K562 (cell line): ENCODE measurements around the gene PDGFA. TPM values are rescaled to one million over a fixed set of nuclear protein-coding genes. Genes with fewer than 3 reads are reported as not detected.

ENCODE experiments used
- ATAC-seq: fragments of 200-7000 bp; cut with Tn5 transposase; 3 replicates; pipeline ENCODE4 v1.9.1; 2020; ENCODE audit warnings: moderate library complexity
- BruUV-seq: library from RNA; stranded (reverse); fragments of 400-500 nt; replicated peaks from 2 replicates; lab custom pipeline; 2021; lab: Mats Ljungman, UMichigan
- CTCF ChIA-PET: fragments of 300-600 bp; formaldehyde crosslinking; extraction: SDS; loops from one replicate; lab custom pipeline; 2021; ENCODE audit warnings: low intra/inter-chr PET ratio; lab: Yijun Ruan, JAX
- POLR2A ChIA-PET: fragments of 300-600, 350-650 bp; sonication (Branson Sonifier 250); formaldehyde crosslinking; extraction: SDS; loops from one replicate; lab custom pipeline; 2021; ENCODE audit warnings: antibody characterized with exemption, inconsistent platforms; lab: Yijun Ruan, JAX
- DNase-seq, 4 experiments: peaks; one replicate each; pipeline versions ENCODE4 v3.0.0 to v3.0.0-alpha.2; 2011 to 2018; ENCODE audit warnings: low spot score in 3 of 4, mixed read lengths in 3 of 4; ENCODE audit errors: extremely low read depth in 1 of 4
- FAIRE-seq: peaks from 2 replicates; lab custom pipeline; 2011; peaks lifted over from hg19 to GRCh38; lab: Jason Lieb, UNC
- H2AFZ ChIP-seq: 2 replicates; pipeline ENCODE4 v1.6.0; 2011; ENCODE audit warnings: low read depth, low read length, control low read depth, inconsistent platforms
- H3K27ac ChIP-seq: fragments of 200-600 bp; 3 replicates; pipeline ENCODE4 v1.8.0; 2011; ENCODE audit warnings: low read depth, mild to moderate bottlenecking, control low read depth, inconsistent platforms, low read length, moderate library complexity, mixed read lengths; ENCODE audit errors: extremely low read depth
- H3K27me3 ChIP-seq, 2 experiments: fragments of 300-600 bp in 1 of 2; 2 replicates in 1 of 2; 3 replicates in 1 of 2; pipeline versions ENCODE4 v1.6.0 to v1.8.0; 2011; ENCODE audit warnings: inconsistent platforms in 2 of 2, low read length in 2 of 2, mild to moderate bottlenecking in 1 of 2, mixed read lengths in 1 of 2, moderate library complexity in 1 of 2; ENCODE audit not compliant: control insufficient read depth in 2 of 2, insufficient read depth in 2 of 2
- H3K36me3 ChIP-seq: fragments of 300-600 bp; 3 replicates; pipeline ENCODE4 v1.8.0; 2011; ENCODE audit warnings: mild to moderate bottlenecking, low read length, inconsistent platforms; ENCODE audit not compliant: control insufficient read depth, insufficient read depth
- H3K4me1 ChIP-seq, 2 experiments: fragments of 200-600 bp in 1 of 2; replicated peaks in 1 of 2; 2 replicates in 1 of 2; 3 replicates in 1 of 2; pipeline versions ENCODE4 v1.5.1 to v1.8.0; 2011; ENCODE audit warnings: inconsistent platforms in 2 of 2, low read length in 2 of 2, mild to moderate bottlenecking in 1 of 2, mixed read lengths in 1 of 2, moderate library complexity in 1 of 2; ENCODE audit not compliant: control insufficient read depth in 2 of 2, insufficient read depth in 2 of 2
- H3K4me2 ChIP-seq: 2 replicates; pipeline ENCODE4 v1.6.1; 2011; ENCODE audit warnings: low read length, control low read depth, inconsistent platforms, mixed read lengths; ENCODE audit not compliant: insufficient read depth
- H3K4me3 ChIP-seq: fragments of 200-600 bp; sonication (generic), shearing (Covaris generic); 2 replicates; pipeline ENCODE4 v1.5.1; 2016; ENCODE audit warnings: control low read depth, inconsistent platforms
- H3K79me2 ChIP-seq: fragments of 200-600 bp; 3 replicates; pipeline ENCODE4 v1.8.0; 2011; ENCODE audit warnings: low read length, inconsistent platforms; ENCODE audit not compliant: control insufficient read depth, insufficient read depth
- H3K9ac ChIP-seq, 2 experiments: 2 replicates each; pipeline versions ENCODE4 v1.6.0 to v1.6.1; 2011; ENCODE audit warnings: low read depth in 2 of 2, low read length in 2 of 2, control low read depth in 1 of 2, inconsistent platforms in 1 of 2, mild to moderate bottlenecking in 1 of 2, mixed read lengths in 1 of 2; ENCODE audit not compliant: insufficient read depth in 1 of 2
- H3K9me1 ChIP-seq: one replicate; pipeline ENCODE4 v1.6.0; 2011; ENCODE audit warnings: inconsistent platforms, mild to moderate bottlenecking, low read length, moderate library complexity; ENCODE audit not compliant: control insufficient read depth, insufficient read depth
- H3K9me3 ChIP-seq: replicated peaks from 2 replicates; pipeline ENCODE4 v1.5.1; 2011; ENCODE audit warnings: low read depth, low read length, inconsistent platforms; ENCODE audit not compliant: control insufficient read depth, insufficient read depth
- H4K20me1 ChIP-seq: replicated peaks from 2 replicates; pipeline ENCODE4 v1.6.1; 2011; ENCODE audit warnings: low read length, inconsistent platforms, mixed read lengths; ENCODE audit not compliant: control insufficient read depth, insufficient read depth
- KDM1A ChIP-seq, 2 experiments: fragments of 450-650 bp; IDR thresholded peaks; 2 replicates each; pipeline ENCODE4 v1.6.1; 2016; ENCODE audit warnings: mild to moderate bottlenecking in 2 of 2
- ZKSCAN8 ChIP-seq: fragments of 200-800 bp; sonication (Bioruptor generic); IDR thresholded peaks from 2 replicates; pipeline ENCODE4 v1.6.1; 2016; ENCODE audit warnings: missing genetic modification characterization, missing compliant biosample characterization
- WGBS: fragments of 100-300 bp; shearing (Covaris generic); methylation state at CpG from one replicate; pipeline ENCODE4 v1.1.6; 2016; ENCODE audit warnings: low coverage, mixed read lengths; ENCODE audit not compliant: insufficient coverage; ENCODE audit errors: missing lambda C conversion rate; 5-methylcytosine and 5-hydroxymethylcytosine counted together
- in situ Hi-C: fragments of 300-500 bp; cut with MboI; formaldehyde crosslinking; loops from 4 replicates; pipeline ENCODE4 v1.15.0; 2018; ENCODE audit warnings: inconsistent platforms, mixed read lengths
- intact Hi-C: fragments of 100-400 bp; cut with micrococcal nuclease; formaldehyde crosslinking; loops from 2 replicates; pipeline ENCODE4 v1.14.2; 2022
- polyA plus RNA-seq, 8 experiments: library from polyadenylated mRNA; depleted of rRNA in 4 of 8; stranded (reverse) in 5 of 8; unstranded in 3 of 8; fragments of >200 nt; fragmentation: Nextera tagmentation in 2 of 8; fragmentation: Illumina TruSeq in 1 of 8; extraction: Ambion mirVana in 2 of 8; extraction: Trizol in 1 of 8; gene quantifications; 2 replicates each; pipeline versions ENCODE4 v1.2.1 to v1.2.3, GENCODE V29; 2011 to 2014; ENCODE audit warnings: inconsistent platforms in 1 of 8, missing spikeins in 1 of 8
- total RNA-seq, 7 experiments: library from RNA; depleted of rRNA in 6 of 7; stranded (reverse); fragments of >200 nt in 6 of 7; fragmentation: Illumina TruSeq in 2 of 7; extraction: Trizol in 2 of 7; gene quantifications; 2 replicates each; pipeline versions ENCODE4 v1.2.1 to v1.2.3, GENCODE V29; 2011 to 2021; ENCODE audit warnings: low replicate concordance in 1 of 7
- TF ChIP-seq, protein P1 (sequence below): IDR thresholded peaks from 2 replicates; pipeline ENCODE4 v1.6.1; 2011; ENCODE audit not compliant: insufficient read length; ENCODE audit errors: extremely low read depth

PDGFA gene
- total and polyA plus RNA-seq, 9 of the 15 experiments (the other 6 are each of a cell fraction or from before 2014, with no cell fraction given): 2.5 to 10.2 (median 4.6) TPM

- no peak overlapping the region for H3K27ac ChIP-seq
- BruUV-seq: no TSS peak
- no peaks in the 10 kb centered on the region for H4K20me1 ChIP-seq
- H2AFZ ChIP-seq: no peak overlapping the region
- H3K9ac ChIP-seq: no peak overlapping the region
- DNase-seq: no peak
- H3K79me2 ChIP-seq: no peaks in the 10 kb centered on the region
- ChIA-PET POLR2A (no interaction called here), CTCF (no interaction called here)
- TF ChIP-seq ZKSCAN8 (no peak), KDM1A (IDR thresholded peaks at IDR 0.05) (no peak)
- TF ChIP-seq, protein P1, sequence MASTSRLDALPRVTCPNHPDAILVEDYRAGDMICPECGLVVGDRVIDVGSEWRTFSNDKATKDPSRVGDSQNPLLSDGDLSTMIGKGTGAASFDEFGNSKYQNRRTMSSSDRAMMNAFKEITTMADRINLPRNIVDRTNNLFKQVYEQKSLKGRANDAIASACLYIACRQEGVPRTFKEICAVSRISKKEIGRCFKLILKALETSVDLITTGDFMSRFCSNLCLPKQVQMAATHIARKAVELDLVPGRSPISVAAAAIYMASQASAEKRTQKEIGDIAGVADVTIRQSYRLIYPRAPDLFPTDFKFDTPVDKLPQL: no peak
- H3K27me3 ChIP-seq: no peaks in the 10 kb centered on the region; a peak in 1 of 5 replicates
- H3K9me3 ChIP-seq: 0 out of 2 replicates have a peak, but pooled peaks cover 2% of the 10 kb centered on the region
- H3K4me3 ChIP-seq: no peak overlapping the region
- peaks cover 2 to 44% of the 10 kb centered on the region in 2 experiments; a peak in 4 of 5 replicates for H3K4me1 ChIP-seq
- in situ Hi-C loops: no loop called here
- intact Hi-C loops: loop anchor here (10.0 kb wide), 1 partner anchor 139 kb away; no protein-coding TSS in a partner anchor
- H3K36me3 ChIP-seq: no peaks in the 10 kb centered on the region
- WGBS: 51% methylated on average over 17 of the region's 17 CpGs
- no peak for FAIRE-seq
- no peak for ATAC-seq
- no peak overlapping the region for H3K4me2 ChIP-seq
- no peaks in the 10 kb centered on the region for H3K9me1 ChIP-seq
Observed at GRCh38 chr7:465710-466400, 53.8 kb downstream of the PDGFA start.
